Activated CD4-positive, alpha-beta T cell treated with anti-CD3 and anti-CD28 coated beads, Interleukin-2, amount 10 ng/mL, durations not matched to agents 7 days and 5 days (primary cell): ENCODE measurements around the gene FAM219A. TPM values are rescaled to one million over a fixed set of nuclear protein-coding genes. Genes with fewer than 3 reads are reported as not detected.
"Not testable (repeated sequence)": the region's sequence is repeated elsewhere in the genome, so short reads cannot be mapped to it uniquely, and the experiment has no call there.

ENCODE experiments used
- CTCF ChIA-PET: fragments of 350-600 bp; sonication (Branson Sonifier 250); formaldehyde crosslinking; loops from one replicate; lab custom pipeline; 2021; ENCODE audit warnings: antibody characterized with exemption; lab: Charles Lee
- POLR2A ChIA-PET: fragments of 350-600 bp; sonication (Branson Sonifier 250); formaldehyde crosslinking; loops from one replicate; lab custom pipeline; 2021; ENCODE audit warnings: antibody characterized with exemption; lab: Charles Lee
- DNase-seq: peaks from one replicate; pipeline ENCODE4 v3.0.0-alpha.2; 2020
- H3K27ac Mint-ChIP-seq: one replicate; pipeline ENCODE4 v1.8.0; 2021; ENCODE audit warnings: mild to moderate bottlenecking, moderate library complexity, mixed read lengths
- H3K27me3 Mint-ChIP-seq: one replicate; pipeline ENCODE4 v1.8.0; 2021; ENCODE audit warnings: mixed read lengths
- H3K36me3 Mint-ChIP-seq: one replicate; pipeline ENCODE4 v1.8.0; 2021; ENCODE audit warnings: low read depth, mixed read lengths
- H3K4me1 Mint-ChIP-seq: one replicate; pipeline ENCODE4 v1.8.0; 2021; ENCODE audit warnings: mixed read lengths
- H3K4me3 Mint-ChIP-seq: one replicate; pipeline ENCODE4 v1.8.0; 2021; ENCODE audit warnings: mild to moderate bottlenecking, moderate library complexity, mixed read lengths
- H3K9me3 Mint-ChIP-seq: one replicate; pipeline ENCODE4 v1.8.0; 2021; ENCODE audit warnings: mixed read lengths
- total RNA-seq, 2 experiments: library from RNA; stranded (reverse); gene quantifications; one replicate each; pipeline ENCODE4 v1.2.3, GENCODE V29; 2021

FAM219A gene
- total RNA-seq, 2 experiments from 2014 or later, result 11.6 to 12.7 TPM

DNA sequence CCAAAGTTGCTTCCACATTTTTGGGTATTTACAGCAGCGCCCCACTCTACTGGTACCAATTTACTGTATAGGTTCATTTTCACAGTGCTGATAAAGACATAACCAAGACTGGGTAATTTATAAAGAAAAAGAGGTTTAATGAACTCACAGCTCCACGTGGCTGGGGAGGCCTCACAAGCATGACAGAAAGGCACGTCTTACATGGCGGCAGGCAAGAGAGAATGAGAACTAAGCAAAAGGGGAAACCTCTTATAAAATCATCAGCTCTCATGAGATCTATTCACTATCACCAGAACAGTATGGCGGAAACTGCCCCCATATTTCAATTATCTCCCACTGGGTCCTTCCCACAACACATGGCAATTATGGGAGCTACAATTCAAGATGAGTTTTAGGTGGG lies 89.6 kb downstream of the FAM219A start:
- peaks cover 13% of the 10 kb centered on the region for H3K9me3 Mint-ChIP-seq
- peaks cover 14% of the 10 kb centered on the region for H3K4me1 Mint-ChIP-seq
- POLR2A ChIA-PET, H3K4me3 Mint-ChIP-seq, H3K27me3 Mint-ChIP-seq, DNase-seq, H3K27ac Mint-ChIP-seq: not testable (repeated sequence)
- peaks cover 31% of the 10 kb centered on the region for H3K36me3 Mint-ChIP-seq
- CTCF ChIA-PET, result interaction anchor here (0.6 to 1.1 kb wide), 3 partner anchors 9 to 224 kb away, joined by 3 read pairs; no protein-coding TSS in a partner anchor

DNA sequence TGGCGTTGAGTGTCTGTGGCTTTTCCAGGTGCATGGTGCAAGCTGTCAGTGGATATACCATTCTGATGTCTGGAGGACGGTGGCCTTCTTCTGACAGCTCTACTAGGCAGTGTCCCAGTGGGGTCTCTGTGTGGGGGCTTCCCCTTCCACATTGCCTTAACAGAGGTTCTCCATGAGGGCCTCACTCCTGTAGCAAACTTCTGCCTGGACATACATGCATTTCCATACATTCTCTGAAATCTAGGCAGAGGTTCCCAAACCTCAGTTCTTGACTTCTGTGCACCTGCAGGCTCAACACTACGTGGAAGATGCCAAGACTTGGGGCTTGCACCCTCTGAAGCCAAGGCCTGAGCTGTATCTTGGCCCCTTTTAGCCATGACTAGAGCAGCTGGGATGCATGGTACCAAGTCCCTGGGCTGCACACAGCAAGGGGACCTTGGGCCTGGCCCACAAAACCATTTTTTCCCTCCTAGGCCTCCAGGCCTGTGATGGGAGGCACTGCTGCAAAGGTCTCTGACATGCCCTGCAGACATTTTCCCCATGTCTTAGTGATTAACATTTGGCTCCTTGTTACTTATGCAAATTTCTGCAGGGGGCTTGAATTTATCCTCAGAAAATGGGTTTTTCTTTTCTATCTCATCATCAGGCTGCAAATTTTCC lies 90.5 kb downstream of the FAM219A start:
- POLR2A ChIA-PET, H3K27me3 Mint-ChIP-seq, H3K27ac Mint-ChIP-seq, DNase-seq, H3K4me3 Mint-ChIP-seq: not testable (repeated sequence)
- H3K9me3 Mint-ChIP-seq, result peaks cover 13% of the 10 kb centered on the region
- CTCF ChIA-PET, result interaction anchor here (0.6 to 1.1 kb wide), 2 partner anchors 11 to 277 kb away, joined by 3 to 4 read pairs; no protein-coding TSS in a partner anchor
- H3K36me3 Mint-ChIP-seq, result peaks cover 31% of the 10 kb centered on the region
- H3K4me1 Mint-ChIP-seq, result peaks cover 19% of the 10 kb centered on the region

DNA sequence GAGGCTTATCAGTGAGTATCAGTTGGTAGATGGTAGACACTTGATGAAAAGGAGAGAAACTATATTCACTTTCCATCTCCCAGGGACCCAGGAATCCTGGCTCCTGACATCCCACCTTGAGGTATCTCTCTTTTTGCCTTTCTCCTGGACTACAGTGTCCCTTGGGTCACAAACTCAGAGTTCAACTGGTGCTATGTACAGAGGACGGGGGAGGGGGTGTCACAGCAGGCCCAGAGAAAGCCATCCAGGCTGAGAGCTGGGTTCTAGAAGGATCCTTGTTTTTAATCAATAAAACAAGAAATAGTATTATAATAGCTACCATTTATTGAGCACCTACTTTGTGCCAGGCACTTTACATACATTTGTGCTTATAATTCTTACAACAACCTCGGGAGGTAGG lies 92.0 kb downstream of the FAM219A start:
- H3K36me3 Mint-ChIP-seq, result peaks cover 31% of the 10 kb centered on the region
- no peak overlapping the region for H3K4me3 Mint-ChIP-seq
- no peak overlapping the region for H3K27ac Mint-ChIP-seq
- H3K4me1 Mint-ChIP-seq, result peaks cover 19% of the 10 kb centered on the region
- H3K27me3 Mint-ChIP-seq, result no peaks in the 10 kb centered on the region
- ChIA-PET POLR2A (no interaction called here), CTCF (interaction anchor here (0.9 kb wide), 1 partner anchor 13 kb away, joined by 3 read pairs; no protein-coding TSS in a partner anchor)
- peaks cover 13% of the 10 kb centered on the region for H3K9me3 Mint-ChIP-seq
- no peak for DNase-seq

DNA sequence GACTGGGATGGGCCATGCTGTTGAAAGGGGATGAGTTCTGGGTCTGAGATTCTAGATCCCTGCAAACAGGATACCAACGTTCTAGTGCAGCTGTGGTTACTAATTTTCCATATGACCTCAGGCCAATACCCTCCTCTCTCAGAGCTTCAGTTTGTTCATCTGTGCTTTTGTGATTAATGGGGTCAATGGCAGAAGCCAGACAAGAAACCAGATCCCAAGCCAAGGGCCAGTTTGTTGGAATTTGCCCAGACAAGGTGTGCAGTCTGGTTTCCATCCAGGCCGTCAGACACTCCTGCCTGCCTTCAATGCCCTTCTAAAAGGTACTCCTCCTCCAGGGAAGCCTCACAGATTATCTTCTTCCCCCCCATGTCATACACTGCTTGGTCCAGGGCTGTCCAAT lies 93.1 kb downstream of the FAM219A start:
- Mint-ChIP-seq H3K36me3 (peaks cover 22% of the 10 kb centered on the region), H3K27me3 (no peaks in the 10 kb centered on the region), H3K27ac (no peak overlapping the region), H3K4me1 (peaks cover 16% of the 10 kb centered on the region), H3K9me3 (peaks cover 13% of the 10 kb centered on the region), H3K4me3 (no peak overlapping the region)
- CTCF ChIA-PET, result interaction anchor here (1.4 kb wide), 1 partner anchor 14 kb away, joined by 3 read pairs; no protein-coding TSS in a partner anchor
- POLR2A ChIA-PET, result no interaction called here
- DNase-seq, result no peak

DNA sequence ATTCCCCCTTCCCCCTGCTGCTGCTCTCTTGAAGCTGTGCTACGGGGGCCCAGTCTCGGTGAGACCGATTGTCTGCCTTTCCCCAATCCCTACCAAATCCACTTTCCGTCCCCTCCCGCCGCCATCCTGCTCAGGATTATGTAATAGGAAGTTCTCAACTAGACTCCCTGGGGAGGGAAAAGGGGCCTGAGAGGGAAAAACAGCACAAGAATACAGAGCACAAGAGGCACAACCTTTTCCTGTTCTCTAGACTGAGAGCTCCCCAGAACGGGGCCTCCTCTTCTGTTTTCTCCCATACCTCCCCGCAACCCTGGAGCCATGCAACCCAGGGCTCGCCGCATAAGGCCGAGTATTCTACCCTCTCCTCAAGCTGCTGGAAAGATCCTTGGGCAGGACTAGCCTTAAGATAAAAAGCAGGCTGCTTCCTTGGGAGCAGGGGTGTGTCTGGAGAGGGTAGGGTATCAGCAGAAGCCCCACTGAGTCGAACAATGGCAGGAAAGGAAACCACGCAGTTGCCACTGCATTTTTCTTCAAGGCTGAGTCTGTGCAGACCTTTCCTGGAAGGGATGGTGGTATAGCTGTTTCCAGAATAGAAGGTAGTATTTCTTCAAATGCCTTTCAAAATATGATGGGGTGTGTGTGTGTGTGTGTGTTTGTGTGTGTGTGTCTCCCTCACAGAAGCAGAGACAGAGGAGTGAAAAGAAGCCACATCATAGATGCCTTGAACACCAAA lies 94.6 kb downstream of the FAM219A start:
- ChIA-PET POLR2A (no interaction called here), CTCF (interaction anchor here (0.6 to 1.7 kb wide), 2 partner anchors 40 to 135 kb away, joined by 4 to 6 read pairs; no protein-coding TSS in a partner anchor)
- H3K4me3 Mint-ChIP-seq, result no peak overlapping the region
- H3K36me3 Mint-ChIP-seq, result peaks cover 13% of the 10 kb centered on the region
- peak overlapping the region; percentile 59 for H3K27ac Mint-ChIP-seq
- peaks cover 10% of the 10 kb centered on the region for H3K9me3 Mint-ChIP-seq
- peaks cover 16% of the 10 kb centered on the region for H3K4me1 Mint-ChIP-seq
- no peaks in the 10 kb centered on the region for H3K27me3 Mint-ChIP-seq
- peak; percentile 21 for DNase-seq

DNA sequence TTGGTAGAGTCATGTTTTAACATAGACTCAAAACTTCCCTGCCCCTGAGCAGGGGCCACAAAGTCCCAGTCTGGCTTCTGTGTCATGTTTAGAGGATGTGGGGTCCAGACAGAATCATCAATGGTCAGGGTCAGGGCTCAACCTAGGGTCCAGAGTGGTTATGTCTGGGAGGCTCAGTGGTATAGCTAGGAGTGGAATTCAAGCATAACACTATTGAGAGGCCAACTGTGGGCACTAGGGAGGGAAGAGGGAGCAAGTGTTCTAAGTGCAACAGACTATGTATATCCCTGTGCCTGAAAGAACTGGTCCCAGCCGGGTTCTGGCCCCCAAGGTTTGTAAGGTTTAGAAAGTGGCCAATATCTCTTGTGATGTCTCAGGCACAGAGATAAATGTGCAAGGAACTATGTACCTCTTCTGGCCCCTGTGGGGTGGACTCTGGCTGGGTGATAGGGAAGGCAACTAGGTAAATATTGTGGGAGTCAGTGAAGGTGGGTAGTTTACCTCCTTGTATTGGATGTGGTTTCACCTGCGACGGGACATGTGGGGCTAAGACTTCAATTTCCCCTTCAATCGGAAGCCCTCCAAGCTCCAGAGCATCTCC lies 95.7 kb downstream of the FAM219A start:
- CTCF ChIA-PET, result interaction anchor here (0.6 to 2.2 kb wide), 3 partner anchors 11 to 16 kb away, joined by 3 to 6 read pairs (median 5); no protein-coding TSS in a partner anchor
- no peak overlapping the region for H3K27ac Mint-ChIP-seq
- POLR2A ChIA-PET, result no interaction called here
- H3K9me3 Mint-ChIP-seq, result peaks cover 3% of the 10 kb centered on the region
- DNase-seq, result no peak
- no peaks in the 10 kb centered on the region for H3K27me3 Mint-ChIP-seq
- H3K4me1 Mint-ChIP-seq, result peaks cover 16% of the 10 kb centered on the region
- no peak overlapping the region for H3K4me3 Mint-ChIP-seq
- H3K36me3 Mint-ChIP-seq, result peaks cover 11% of the 10 kb centered on the region

DNA sequence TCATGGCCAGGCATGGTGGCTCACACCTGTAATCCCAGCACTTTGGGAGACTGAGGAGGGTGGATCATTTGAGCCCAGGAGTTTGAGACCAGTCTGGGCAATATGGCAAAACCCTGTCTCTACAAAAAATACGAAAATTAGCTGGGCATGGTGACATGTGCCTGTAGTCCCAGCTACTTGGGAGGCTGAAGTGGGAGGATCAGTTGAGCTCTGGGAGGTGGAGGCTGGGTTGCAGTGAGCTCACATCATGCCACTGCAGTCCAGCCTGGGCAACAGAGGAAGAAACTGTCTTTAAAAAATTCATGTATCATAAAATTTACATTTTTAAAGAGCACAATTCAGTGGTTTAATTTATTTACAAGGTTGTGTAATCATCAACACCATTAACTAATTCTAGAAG lies 105.4 kb downstream of the FAM219A start:
- POLR2A ChIA-PET, result interaction anchor here (0.6 kb wide), 1 partner anchor 23 kb away, joined by 4 read pairs; no protein-coding TSS in a partner anchor
- H3K9me3 Mint-ChIP-seq, DNase-seq, H3K4me3 Mint-ChIP-seq, H3K27ac Mint-ChIP-seq, H3K4me1 Mint-ChIP-seq, H3K27me3 Mint-ChIP-seq: not testable (repeated sequence)
- CTCF ChIA-PET, result interaction anchor here (1.1 kb wide), 1 partner anchor 33 kb away, joined by 3 read pairs; no protein-coding TSS in a partner anchor
- peaks cover 21% of the 10 kb centered on the region for H3K36me3 Mint-ChIP-seq

DNA sequence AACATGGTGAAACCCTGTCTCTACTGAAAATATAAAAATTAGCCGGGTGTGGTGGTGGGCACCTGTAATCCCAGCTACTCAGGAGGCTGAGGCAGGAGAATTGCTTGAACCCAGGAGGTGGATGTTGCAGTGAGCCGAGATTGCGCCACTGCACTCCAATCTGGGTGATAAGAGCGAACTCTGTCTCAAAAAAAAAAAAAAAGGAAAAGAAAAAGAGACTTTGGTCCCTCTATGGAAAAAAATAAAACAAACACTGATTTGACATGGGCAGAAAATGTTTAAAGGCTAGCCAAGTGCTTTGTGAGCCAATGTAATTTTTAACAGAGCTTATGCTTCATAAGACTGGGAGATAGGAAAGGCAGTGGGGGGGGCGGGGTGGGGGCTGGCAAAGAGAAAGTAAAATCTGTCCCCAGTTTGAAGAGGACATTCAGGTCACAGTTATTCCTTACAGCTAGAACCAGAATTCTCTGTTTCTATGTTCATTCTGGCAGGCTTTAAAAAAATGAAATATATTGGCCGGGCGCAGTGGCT lies 106.2 kb downstream of the FAM219A start:
- H3K27me3 Mint-ChIP-seq, H3K4me3 Mint-ChIP-seq, DNase-seq, POLR2A ChIA-PET, H3K27ac Mint-ChIP-seq, H3K4me1 Mint-ChIP-seq, H3K9me3 Mint-ChIP-seq: not testable (repeated sequence)
- H3K36me3 Mint-ChIP-seq, result peaks cover 21% of the 10 kb centered on the region
- CTCF ChIA-PET, result interaction anchor here (0.7 to 1.1 kb wide), 2 partner anchors 32 to 686 kb away, joined by 3 to 4 read pairs; no protein-coding TSS in a partner anchor

DNA sequence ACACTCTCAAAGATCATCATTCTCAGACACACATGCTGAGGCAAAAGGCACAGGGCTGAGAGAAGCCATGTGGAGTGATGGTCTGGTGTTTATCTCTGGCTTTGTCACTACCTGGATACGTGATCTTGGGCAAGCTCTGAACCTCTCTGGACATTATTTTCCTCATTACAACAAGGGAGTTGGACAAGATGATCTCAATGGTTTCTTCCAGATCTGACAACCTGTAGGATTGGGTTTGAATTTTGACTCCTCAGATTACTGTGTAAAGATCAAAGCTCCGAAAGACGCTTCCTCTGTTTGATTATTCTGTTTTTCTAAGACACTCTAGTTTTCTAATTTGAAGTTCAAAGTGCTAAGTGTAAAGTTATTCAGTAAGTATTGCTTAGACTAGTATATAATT lies 109.0 kb downstream of the FAM219A start:
- no peaks in the 10 kb centered on the region for H3K9me3 Mint-ChIP-seq
- H3K4me3 Mint-ChIP-seq, result no peak overlapping the region
- H3K36me3 Mint-ChIP-seq, result peaks cover 12% of the 10 kb centered on the region
- no peak for DNase-seq
- no peaks in the 10 kb centered on the region for H3K27me3 Mint-ChIP-seq
- CTCF ChIA-PET, result interaction anchor here (0.6 to 2.2 kb wide), 4 partner anchors 13 to 71 kb away, joined by 3 to 5 read pairs (median 4); no protein-coding TSS in a partner anchor
- no peaks in the 10 kb centered on the region for H3K4me1 Mint-ChIP-seq
- POLR2A ChIA-PET, result no interaction called here
- no peak overlapping the region for H3K27ac Mint-ChIP-seq

Other genes starting within 250 kb of the FAM219A start
- 10 to 100 TPM; 11.0 to 12.5 TPM for gene KIF24, start 129.3 kb downstream of the FAM219A start, total RNA-seq
- 10 to 100 TPM; 17.5 to 19.7 TPM for gene NUDT2, start 129.0 kb downstream of the FAM219A start, total RNA-seq
- 1 to 10 TPM; 2.7 to 2.8 TPM for gene MYORG, start 81.7 kb downstream of the FAM219A start, total RNA-seq
- not detected for gene DNAI1, start 235 bp upstream of the FAM219A start, total RNA-seq
- not detected for gene ENHO, start 64.4 kb upstream of the FAM219A start, total RNA-seq
- gene CNTFR, start 131.2 kb upstream of the FAM219A start, total RNA-seq, result not detected
- gene RPP25L, start 153.5 kb upstream of the FAM219A start, total RNA-seq, result 10 to 100 TPM; 22.7 to 26.8 TPM
- gene DCTN3, start 161.9 kb upstream of the FAM219A start, total RNA-seq, result 100 to 1,000 TPM; 150 to 153 TPM
- gene ARID3C, start 170.5 kb upstream of the FAM219A start, total RNA-seq, result under 1 TPM; 0.46 to 0.69 TPM
- 10 to 100 TPM; 57.7 to 62.2 TPM for gene SIGMAR1, start 179.2 kb upstream of the FAM219A start, total RNA-seq
- gene GALT, start 188.1 kb upstream of the FAM219A start, total RNA-seq, result 100 to 1,000 TPM; 114 to 125 TPM
- gene IL11RA, start 193.6 kb upstream of the FAM219A start, total RNA-seq, result 10 to 100 TPM; 66.3 to 68.5 TPM
- gene CCL27, start 204.1 kb upstream of the FAM219A start, total RNA-seq, result not detected
- gene CCL19, start 232.7 kb upstream of the FAM219A start, total RNA-seq, result not detected